ENCODE measurements around the gene SORBS1.

SORBS1 gene

DNA sequence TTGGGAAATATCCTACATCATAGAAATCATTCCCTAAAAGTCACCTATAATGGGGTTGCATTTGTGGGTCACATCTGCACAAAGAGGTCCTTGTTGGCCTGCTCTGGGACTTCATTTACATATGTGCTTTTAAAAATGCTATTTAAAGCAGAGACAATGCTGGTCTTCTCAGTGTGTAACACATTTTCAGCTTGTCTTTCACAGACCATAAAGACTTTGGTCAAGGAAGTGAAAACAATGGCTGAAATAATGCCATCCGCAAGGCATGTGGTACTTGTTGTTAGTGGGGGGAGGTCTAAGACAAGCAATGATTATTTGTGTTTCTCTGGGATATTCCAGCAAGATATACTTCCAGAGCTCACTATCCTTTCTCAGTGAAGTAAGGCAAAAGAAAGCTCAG lies 185.8 kb downstream of the SORBS1 start:
- no CpG with 5 or more reads among the region's 1 CpG for WGBS (ENCODE audit: insufficient coverage, insufficient read length)
- Histone ChIP-seq H3K4me1 (ENCODE audit: control insufficient read depth, insufficient read depth, low read length) (peaks cover 3% of the 10 kb centered on the region; the same call in 1 of the 2 replicates), H3K27ac (ENCODE audit: low read length) (no peak overlapping the region), H3K36me3 (ENCODE audit: control insufficient read depth, insufficient read depth, low read length) (no peaks in the 10 kb centered on the region), H3K4me3 (ENCODE audit: low read length) (no peak overlapping the region), H3K27me3 (ENCODE audit: control insufficient read depth, insufficient read depth, low read length) (no peaks in the 10 kb centered on the region), H3K9me3 (ENCODE audit: control insufficient read depth, insufficient read depth, low read length) (no peaks in the 10 kb centered on the region)
- DNase-seq (ENCODE audit: low read depth, low spot score): no peak

GRCh38 chr10:95374597-95375209 lies 186.5 kb downstream of the SORBS1 start:
- Histone ChIP-seq H3K36me3 (ENCODE audit: control insufficient read depth, insufficient read depth, low read length) (no peaks in the 10 kb centered on the region), H3K27ac (ENCODE audit: low read length) (no peak overlapping the region), H3K4me1 (ENCODE audit: control insufficient read depth, insufficient read depth, low read length) (peaks cover 3% of the 10 kb centered on the region; the same call in 1 of the 2 replicates), H3K9me3 (ENCODE audit: control insufficient read depth, insufficient read depth, low read length) (no peaks in the 10 kb centered on the region), H3K4me3 (ENCODE audit: low read length) (no peak overlapping the region), H3K27me3 (ENCODE audit: control insufficient read depth, insufficient read depth, low read length) (no peaks in the 10 kb centered on the region)
- peak; percentile 84 for DNase-seq (ENCODE audit: low read depth, low spot score)
- no CpG with 5 or more reads among the region's 5 CpGs for WGBS (ENCODE audit: insufficient coverage, insufficient read length)

- Histone ChIP-seq H3K4me1 (ENCODE audit: control insufficient read depth, insufficient read depth, low read length) (peaks cover 3% of the 10 kb centered on the region; the same call in 1 of the 2 replicates), H3K27ac (ENCODE audit: low read length) (no peak overlapping the region), H3K36me3 (ENCODE audit: control insufficient read depth, insufficient read depth, low read length) (no peaks in the 10 kb centered on the region), H3K4me3 (ENCODE audit: low read length) (no peak overlapping the region), H3K27me3 (ENCODE audit: control insufficient read depth, insufficient read depth, low read length) (no peaks in the 10 kb centered on the region), H3K9me3 (ENCODE audit: control insufficient read depth, insufficient read depth, low read length) (no peaks in the 10 kb centered on the region)
- no peak for DNase-seq (ENCODE audit: low read depth, low spot score)
Measured at GRCh38 chr10:95373660-95374059, 187.5 kb downstream of the SORBS1 start.

DNA sequence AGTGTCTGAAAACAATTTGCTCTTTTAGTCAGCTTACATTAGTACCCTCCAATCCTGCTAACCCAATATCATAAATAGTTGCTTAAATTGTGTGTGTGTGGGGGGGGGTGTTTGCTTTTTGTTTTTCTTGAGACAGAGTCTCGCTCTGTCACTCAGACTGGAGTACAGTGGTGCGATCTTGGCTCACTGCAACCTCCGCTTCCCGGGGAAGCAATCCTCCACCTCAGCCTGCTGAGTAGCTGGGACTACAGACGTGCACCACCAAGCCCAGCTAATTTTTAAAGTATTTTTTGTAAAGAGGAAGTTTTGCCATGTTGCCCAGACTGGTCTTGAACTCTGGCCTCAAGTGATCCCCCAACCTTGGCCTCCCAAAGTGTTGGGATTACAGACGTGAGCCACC lies 196.8 kb downstream of the SORBS1 start:
- WGBS (ENCODE audit: insufficient coverage, insufficient read length): no CpG with 5 or more reads among the region's 6 CpGs
- Histone ChIP-seq H3K27ac (ENCODE audit: low read length) (no peak overlapping the region), H3K36me3 (ENCODE audit: control insufficient read depth, insufficient read depth, low read length) (no peaks in the 10 kb centered on the region)

GRCh38 chr10:95363303-95363912 lies 197.8 kb downstream of the SORBS1 start:
- DNase-seq (ENCODE audit: low read depth, low spot score): peak; percentile 22
- no CpG with 5 or more reads among the region's 2 CpGs for whole genome bisulfite sequencing (ENCODE audit: insufficient coverage, insufficient read length)
- no peaks in the 10 kb centered on the region; the same call in 1 of the 2 replicates for H3K4me1 ChIP-seq (ENCODE audit: control insufficient read depth, insufficient read depth, low read length)

More for the DNA sequence above, 196.8 kb downstream of the SORBS1 start:
- Histone ChIP-seq H3K27me3 (ENCODE audit: control insufficient read depth, insufficient read depth, low read length) (no peaks in the 10 kb centered on the region), H3K4me1 (ENCODE audit: control insufficient read depth, insufficient read depth, low read length) (no peaks in the 10 kb centered on the region; the same call in 1 of the 2 replicates), H3K4me3 (ENCODE audit: low read length) (no peak overlapping the region), H3K9me3 (ENCODE audit: control insufficient read depth, insufficient read depth, low read length) (no peaks in the 10 kb centered on the region)
- no peak for DNase-seq (ENCODE audit: low read depth, low spot score)

GRCh38 chr10:95360122-95360714 lies 201.0 kb downstream of the SORBS1 start:
- Histone ChIP-seq H3K4me3 (ENCODE audit: low read length) (no peak overlapping the region), H3K9me3 (ENCODE audit: control insufficient read depth, insufficient read depth, low read length) (no peaks in the 10 kb centered on the region), H3K4me1 (ENCODE audit: control insufficient read depth, insufficient read depth, low read length) (no peaks in the 10 kb centered on the region; the same call in 1 of the 2 replicates), H3K27me3 (ENCODE audit: control insufficient read depth, insufficient read depth, low read length) (no peaks in the 10 kb centered on the region), H3K27ac (ENCODE audit: low read length) (no peak overlapping the region), H3K36me3 (ENCODE audit: control insufficient read depth, insufficient read depth, low read length) (no peaks in the 10 kb centered on the region)
- DNase-seq (ENCODE audit: low read depth, low spot score): no peak

More at GRCh38 chr10:95363303-95363912, 197.8 kb downstream of the SORBS1 start:
- Histone ChIP-seq H3K9me3 (ENCODE audit: control insufficient read depth, insufficient read depth, low read length) (no peaks in the 10 kb centered on the region), H3K27ac (ENCODE audit: low read length) (no peak overlapping the region), H3K4me3 (ENCODE audit: low read length) (no peak overlapping the region), H3K36me3 (ENCODE audit: control insufficient read depth, insufficient read depth, low read length) (no peaks in the 10 kb centered on the region), H3K27me3 (ENCODE audit: control insufficient read depth, insufficient read depth, low read length) (no peaks in the 10 kb centered on the region)

GRCh38 chr10:95359466-95359865 lies 201.7 kb downstream of the SORBS1 start:
- Histone ChIP-seq H3K36me3 (ENCODE audit: control insufficient read depth, insufficient read depth, low read length) (no peaks in the 10 kb centered on the region), H3K4me3 (ENCODE audit: low read length) (no peak overlapping the region), H3K9me3 (ENCODE audit: control insufficient read depth, insufficient read depth, low read length) (no peaks in the 10 kb centered on the region), H3K27me3 (ENCODE audit: control insufficient read depth, insufficient read depth, low read length) (no peaks in the 10 kb centered on the region), H3K27ac (ENCODE audit: low read length) (no peak overlapping the region), H3K4me1 (ENCODE audit: control insufficient read depth, insufficient read depth, low read length) (no peaks in the 10 kb centered on the region; the same call in 1 of the 2 replicates)
- no peak for DNase-seq (ENCODE audit: low read depth, low spot score)
- WGBS (ENCODE audit: insufficient coverage, insufficient read length): no CpG with 5 or more reads among the region's 6 CpGs

DNA sequence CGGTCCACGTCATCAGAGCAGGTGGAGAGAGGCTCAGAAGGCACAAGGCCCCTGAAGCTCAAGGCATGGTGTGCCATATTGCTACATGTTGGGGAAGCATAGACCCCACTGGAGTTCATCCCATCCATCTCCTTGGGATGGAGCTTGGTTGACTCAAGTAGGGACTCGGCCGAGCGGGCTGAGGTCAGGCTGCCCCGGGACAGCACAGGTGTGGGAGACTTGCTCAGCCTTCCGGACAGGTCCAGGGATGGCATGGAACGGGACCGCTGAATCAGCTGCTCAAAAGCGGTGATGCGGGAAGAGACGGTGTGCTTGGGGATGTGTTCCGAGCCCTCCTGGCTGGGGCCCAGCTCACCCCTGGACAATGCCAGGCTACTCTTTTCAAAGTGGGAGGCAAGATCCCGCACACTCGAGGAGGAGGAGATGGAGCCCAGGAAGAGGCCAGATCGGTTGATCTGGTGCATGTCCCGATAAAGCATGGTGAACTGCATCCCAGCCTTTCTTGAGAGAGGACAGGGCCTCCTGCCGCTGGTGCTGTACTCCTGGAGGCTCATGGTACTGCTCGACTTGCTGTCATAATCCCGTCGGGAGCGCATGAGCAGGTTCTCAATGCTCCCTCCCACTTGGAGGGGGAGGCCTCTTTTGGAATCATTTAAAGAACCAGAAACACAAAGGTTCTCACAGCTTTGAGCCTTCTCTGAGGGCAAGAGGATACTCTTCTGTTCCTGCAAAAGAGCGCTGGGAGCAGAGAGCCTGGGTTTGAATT lies 204.8 kb downstream of the SORBS1 start:
- no CpG with 5 or more reads among the region's 23 CpGs for WGBS (ENCODE audit: insufficient coverage, insufficient read length)
- H3K4me3 ChIP-seq (ENCODE audit: low read length): no peak overlapping the region
- H3K4me1 ChIP-seq (ENCODE audit: control insufficient read depth, insufficient read depth, low read length): no peaks in the 10 kb centered on the region
- DNase-seq (ENCODE audit: low read depth, low spot score): no peak
- H3K36me3 ChIP-seq (ENCODE audit: control insufficient read depth, insufficient read depth, low read length): no peaks in the 10 kb centered on the region
- no peaks in the 10 kb centered on the region for H3K9me3 ChIP-seq (ENCODE audit: control insufficient read depth, insufficient read depth, low read length)
- H3K27ac ChIP-seq (ENCODE audit: low read length): no peak overlapping the region
- H3K27me3 ChIP-seq (ENCODE audit: control insufficient read depth, insufficient read depth, low read length): no peaks in the 10 kb centered on the region

- no peaks in the 10 kb centered on the region for H3K36me3 ChIP-seq (ENCODE audit: control insufficient read depth, insufficient read depth, low read length)
- H3K27me3 ChIP-seq (ENCODE audit: control insufficient read depth, insufficient read depth, low read length): no peaks in the 10 kb centered on the region
- H3K4me3 ChIP-seq (ENCODE audit: low read length): no peak overlapping the region
- DNase-seq (ENCODE audit: low read depth, low spot score): no peak
- WGBS (ENCODE audit: insufficient coverage, insufficient read length): no CpG with 5 or more reads among the region's 7 CpGs
- no peaks in the 10 kb centered on the region for H3K4me1 ChIP-seq (ENCODE audit: control insufficient read depth, insufficient read depth, low read length)
- no peak overlapping the region for H3K27ac ChIP-seq (ENCODE audit: low read length)
- H3K9me3 ChIP-seq (ENCODE audit: control insufficient read depth, insufficient read depth, low read length): no peaks in the 10 kb centered on the region
Measured at GRCh38 chr10:95355301-95355700, 205.9 kb downstream of the SORBS1 start.

- Histone ChIP-seq H3K27ac (ENCODE audit: low read length) (no peak overlapping the region), H3K27me3 (ENCODE audit: control insufficient read depth, insufficient read depth, low read length) (no peaks in the 10 kb centered on the region), H3K36me3 (ENCODE audit: control insufficient read depth, insufficient read depth, low read length) (no peaks in the 10 kb centered on the region), H3K9me3 (ENCODE audit: control insufficient read depth, insufficient read depth, low read length) (no peaks in the 10 kb centered on the region), H3K4me1 (ENCODE audit: control insufficient read depth, insufficient read depth, low read length) (no peaks in the 10 kb centered on the region), H3K4me3 (ENCODE audit: low read length) (no peak overlapping the region)
- DNase-seq (ENCODE audit: low read depth, low spot score): no peak
Measured at GRCh38 chr10:95354110-95354509, 207.1 kb downstream of the SORBS1 start.
